ENCODE results near the gene GRN. TPM values are rescaled to one million over a fixed set of nuclear protein-coding genes. Genes with fewer than 3 reads are reported as not detected.

Gene GRN
- polyA plus RNA-seq, 1 donor from 2014 or later = 219 TPM

GRCh38 chr17:44372036-44372435, 26.9 kb downstream of the GRN start:
- Mint-ChIP-seq H3K27me3 (peaks cover 38% of the 10 kb centered on the region), H3K36me3 (peaks cover 4% of the 10 kb centered on the region), H3K4me3 (peak overlapping the region in 1 of 4 donors; percentile 19), H3K9me3 (no peaks in the 10 kb centered on the region), H3K4me1 (peaks cover 0 to 3% (median 1%) of the 10 kb centered on the region in 3 donors), H3K27ac (no peak overlapping the region)

- peaks cover 30% of the 10 kb centered on the region for H3K27me3 Mint-ChIP-seq
- H3K36me3 Mint-ChIP-seq = no peaks in the 10 kb centered on the region
- H3K9me3 Mint-ChIP-seq = no peaks in the 10 kb centered on the region
- H3K27ac Mint-ChIP-seq = no peak overlapping the region
- peak overlapping the region in 1 of 4 donors; percentile 47 for H3K4me3 Mint-ChIP-seq
- H3K4me1 Mint-ChIP-seq = peaks cover 0 to 3% (median 1%) of the 10 kb centered on the region in 3 donors
Observed at GRCh38 chr17:44374306-44375195, 29.4 kb downstream of the GRN start.

- peaks cover 0 to 3% (median 1%) of the 10 kb centered on the region in 3 donors for H3K4me1 Mint-ChIP-seq
- H3K27ac Mint-ChIP-seq = no peak overlapping the region
- peaks cover 28% of the 10 kb centered on the region for H3K27me3 Mint-ChIP-seq
- no peaks in the 10 kb centered on the region for H3K9me3 Mint-ChIP-seq
- peak overlapping the region in 1 of 4 donors; percentile 47 for H3K4me3 Mint-ChIP-seq
- H3K36me3 Mint-ChIP-seq = no peaks in the 10 kb centered on the region
Observed at GRCh38 chr17:44375196-44376017, 30.3 kb downstream of the GRN start.

- Mint-ChIP-seq H3K36me3 (no peaks in the 10 kb centered on the region), H3K4me1 (peaks cover 0 to 3% (median 1%) of the 10 kb centered on the region in 3 donors), H3K27me3 (peaks cover 24% of the 10 kb centered on the region), H3K4me3 (no peak overlapping the region), H3K9me3 (no peaks in the 10 kb centered on the region), H3K27ac (no peak overlapping the region)
Observed at GRCh38 chr17:44376124-44376523, 31.0 kb downstream of the GRN start.

GRCh38 chr17:44376779-44377178, 31.7 kb downstream of the GRN start:
- H3K27me3 Mint-ChIP-seq = peaks cover 20% of the 10 kb centered on the region
- peaks cover 0 to 3% (median 1%) of the 10 kb centered on the region in 3 donors for H3K4me1 Mint-ChIP-seq
- no peaks in the 10 kb centered on the region for H3K9me3 Mint-ChIP-seq
- H3K4me3 Mint-ChIP-seq = no peak overlapping the region
- no peaks in the 10 kb centered on the region for H3K36me3 Mint-ChIP-seq
- H3K27ac Mint-ChIP-seq = no peak overlapping the region

- no peaks in the 10 kb centered on the region for H3K9me3 Mint-ChIP-seq
- no peaks in the 10 kb centered on the region for H3K36me3 Mint-ChIP-seq
- H3K27ac Mint-ChIP-seq = no peak overlapping the region
- H3K4me1 Mint-ChIP-seq = peaks cover 0 to 3% (median 0%) of the 10 kb centered on the region in 3 donors
- H3K27me3 Mint-ChIP-seq = peaks cover 16% of the 10 kb centered on the region
- no peak overlapping the region for H3K4me3 Mint-ChIP-seq
Observed at GRCh38 chr17:44378171-44378705, 33.1 kb downstream of the GRN start.

- Mint-ChIP-seq H3K36me3 (no peaks in the 10 kb centered on the region), H3K9me3 (no peaks in the 10 kb centered on the region), H3K4me1 (peaks cover 0 to 1% (median 0%) of the 10 kb centered on the region in 3 donors), H3K27me3 (peaks cover 15% of the 10 kb centered on the region), H3K27ac (no peak overlapping the region), H3K4me3 (no peak overlapping the region)
Observed at GRCh38 chr17:44379887-44380286, 34.8 kb downstream of the GRN start.

GRCh38 chr17:44380767-44381166, 35.7 kb downstream of the GRN start:
- Mint-ChIP-seq H3K27me3 (peaks cover 15% of the 10 kb centered on the region), H3K36me3 (no peaks in the 10 kb centered on the region), H3K4me1 (peaks cover 0 to 2% (median 0%) of the 10 kb centered on the region in 3 donors), H3K27ac (no peak overlapping the region), H3K9me3 (no peaks in the 10 kb centered on the region), H3K4me3 (no peak overlapping the region)

GRCh38 chr17:44381810-44382305, 36.8 kb downstream of the GRN start:
- Mint-ChIP-seq H3K27me3 (peaks cover 14% of the 10 kb centered on the region), H3K4me3 (peak overlapping the region in 1 of 4 donors; percentile 23), H3K9me3 (no peaks in the 10 kb centered on the region), H3K27ac (no peak overlapping the region), H3K4me1 (peaks cover 0 to 4% (median 2%) of the 10 kb centered on the region in 3 donors), H3K36me3 (no peaks in the 10 kb centered on the region)

GRCh38 chr17:44382917-44383316, 37.8 kb downstream of the GRN start:
- no peak overlapping the region for H3K27ac Mint-ChIP-seq

GRCh38 chr17:44383363-44383762, 38.3 kb downstream of the GRN start:
- Mint-ChIP-seq H3K36me3 (no peaks in the 10 kb centered on the region), H3K27me3 (peaks cover 13% of the 10 kb centered on the region), H3K4me1 (peaks cover 0 to 4% (median 2%) of the 10 kb centered on the region in 3 donors), H3K4me3 (no peak overlapping the region), H3K27ac (no peak overlapping the region), H3K9me3 (no peaks in the 10 kb centered on the region)

More at GRCh38 chr17:44382917-44383316, 37.8 kb downstream of the GRN start:
- peaks cover 11% of the 10 kb centered on the region for H3K27me3 Mint-ChIP-seq
- peak overlapping the region in 1 of 4 donors; percentile 6 for H3K4me3 Mint-ChIP-seq
- no peaks in the 10 kb centered on the region for H3K9me3 Mint-ChIP-seq
- no peaks in the 10 kb centered on the region for H3K36me3 Mint-ChIP-seq
- peaks cover 0 to 4% (median 2%) of the 10 kb centered on the region in 3 donors for H3K4me1 Mint-ChIP-seq

GRCh38 chr17:44383861-44384260, 38.8 kb downstream of the GRN start:
- H3K27me3 Mint-ChIP-seq = peaks cover 10% of the 10 kb centered on the region
- H3K4me3 Mint-ChIP-seq = peak overlapping the region in 1 of 4 donors; percentile 38
- H3K9me3 Mint-ChIP-seq = no peaks in the 10 kb centered on the region
- peaks cover 0 to 4% (median 2%) of the 10 kb centered on the region in 3 donors for H3K4me1 Mint-ChIP-seq
- no peak overlapping the region for H3K27ac Mint-ChIP-seq
- no peaks in the 10 kb centered on the region for H3K36me3 Mint-ChIP-seq

GRCh38 chr17:44384281-44384822, 39.2 kb downstream of the GRN start:
- Mint-ChIP-seq H3K4me1 (peaks cover 0 to 4% (median 2%) of the 10 kb centered on the region in 3 donors), H3K27ac (no peak overlapping the region), H3K36me3 (no peaks in the 10 kb centered on the region), H3K4me3 (peak overlapping the region in 2 of 4 donors; percentile 38 to 60), H3K9me3 (no peaks in the 10 kb centered on the region), H3K27me3 (peaks cover 10% of the 10 kb centered on the region)

GRCh38 chr17:44384823-44385286, 39.8 kb downstream of the GRN start:
- H3K9me3 Mint-ChIP-seq = no peaks in the 10 kb centered on the region
- H3K36me3 Mint-ChIP-seq = no peaks in the 10 kb centered on the region
- H3K4me1 Mint-ChIP-seq = peaks cover 0 to 4% (median 2%) of the 10 kb centered on the region in 3 donors
- no peak overlapping the region for H3K27ac Mint-ChIP-seq
- H3K4me3 Mint-ChIP-seq = peak overlapping the region; percentile 25 to 90 (median 78)
- H3K27me3 Mint-ChIP-seq = peaks cover 10% of the 10 kb centered on the region

All from IgD-negative memory B cell (primary cell).